GM19035 (cell line): ENCODE measurements around the gene C2CD3.
"Not testable (repeated sequence)": the region's sequence is repeated elsewhere in the genome, so short reads cannot be mapped to it uniquely, and the experiment has no call there.

ENCODE experiments used
- ATAC-seq: cut with Tn5 transposase; IDR thresholded peaks from one replicate; pipeline ENCODE4 v1.9.1; 2021; ENCODE audit not compliant: unreplicated experiment

The C2CD3 gene

DNA sequence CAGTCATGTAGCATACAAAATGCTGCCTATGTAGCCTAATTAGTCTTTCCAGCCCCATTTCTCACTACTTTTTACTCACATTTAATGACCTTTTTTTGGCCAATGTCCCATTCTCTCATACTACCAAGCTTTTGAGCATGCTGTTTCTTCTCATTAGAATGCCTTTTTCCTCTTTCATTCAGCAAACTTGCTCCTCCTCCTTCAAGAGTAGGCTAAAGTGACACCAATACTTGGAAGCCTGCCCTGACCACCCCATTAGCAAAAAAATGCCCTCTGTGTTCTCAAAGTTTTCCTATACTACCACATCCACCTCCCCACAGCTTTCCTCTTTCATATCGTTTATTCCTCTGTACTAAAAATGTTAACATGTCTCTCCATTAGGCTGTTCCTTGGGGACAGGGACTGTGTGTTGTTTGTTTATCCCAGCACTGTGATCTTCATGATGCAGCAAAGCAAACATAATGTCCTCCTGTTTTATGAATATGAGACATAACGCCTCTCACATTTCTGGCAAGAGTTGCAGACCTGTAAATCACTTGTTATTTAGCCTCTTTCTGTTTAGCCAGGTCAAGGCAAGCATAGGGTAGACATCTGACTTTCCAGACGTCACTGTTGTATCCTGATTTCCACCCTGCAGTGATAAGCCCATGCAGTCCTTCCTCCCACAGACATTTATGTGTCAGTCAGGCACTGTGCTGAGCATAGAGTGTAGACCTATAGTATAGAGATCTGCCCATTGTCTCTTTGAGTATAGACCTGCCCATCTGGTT is 99.9 kb downstream of the C2CD3 start:
- ATAC-seq: no peak

- ATAC-seq: no peak
Measured at GRCh38 chr11:74069146-74070046, 101.4 kb downstream of the C2CD3 start.

DNA sequence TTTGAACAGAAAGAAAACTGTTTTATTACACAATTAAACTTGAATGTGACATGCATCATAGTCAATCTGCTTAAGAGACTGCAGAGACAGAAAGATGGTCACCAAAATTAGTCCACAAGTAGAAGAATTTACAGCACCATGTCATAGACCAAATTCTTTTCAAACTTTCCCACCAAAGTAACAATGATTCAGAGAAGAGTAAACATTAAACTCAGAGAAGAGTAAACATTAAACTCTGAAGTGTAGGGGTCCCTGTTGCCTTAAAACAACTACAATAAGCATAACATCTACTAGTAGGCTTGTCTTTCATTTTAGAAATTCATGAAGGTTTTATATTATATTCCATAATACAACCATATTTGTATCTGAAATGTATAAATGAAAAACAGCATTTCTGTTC is 104.1 kb downstream of the C2CD3 start:
- ATAC-seq: not testable (repeated sequence)

GRCh38 chr11:74065534-74065933 is 105.3 kb downstream of the C2CD3 start:
- not testable (repeated sequence) for ATAC-seq

DNA sequence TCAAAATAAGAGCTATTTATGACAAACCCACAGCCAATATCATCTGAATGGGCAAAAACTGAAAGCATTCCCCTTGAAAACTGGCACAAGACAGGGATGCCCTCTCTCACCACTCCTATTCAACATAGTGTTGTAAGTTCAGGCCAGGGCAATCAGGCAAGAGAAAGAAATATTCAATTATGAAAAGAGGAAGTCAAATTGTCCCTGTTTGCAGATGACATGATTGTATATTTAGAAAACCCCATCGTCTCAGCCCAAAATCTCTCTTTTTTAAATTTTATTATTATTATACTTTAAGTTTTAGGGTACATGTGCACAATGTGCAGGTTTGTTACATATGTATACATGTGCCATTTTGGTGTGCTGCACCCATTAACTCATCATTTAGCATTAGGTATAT is 107.2 kb downstream of the C2CD3 start:
- not testable (repeated sequence) for ATAC-seq

DNA sequence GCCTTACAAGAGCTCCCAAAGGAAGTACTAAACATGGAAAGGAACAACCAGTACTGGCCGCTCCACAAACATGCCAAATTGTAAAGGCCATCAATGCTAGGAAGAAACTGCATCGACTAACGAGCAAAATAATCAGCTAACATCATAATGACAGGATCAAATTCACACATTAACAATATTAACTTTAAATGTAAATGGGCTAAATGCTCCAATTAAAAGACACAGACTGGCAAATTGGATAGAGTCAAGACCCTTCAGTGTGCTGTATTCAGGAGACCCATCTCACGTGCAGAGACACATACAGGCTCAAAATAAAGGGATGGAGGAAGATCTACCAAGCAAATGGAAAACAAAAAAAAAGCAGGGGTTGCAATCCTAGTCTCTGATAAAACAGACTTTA is 109.2 kb downstream of the C2CD3 start:
- ATAC-seq: not testable (repeated sequence)

GRCh38 chr11:74057249-74058151 is 113.3 kb downstream of the C2CD3 start:
- ATAC-seq: no peak

GRCh38 chr11:74055938-74056337 is 114.9 kb downstream of the C2CD3 start:
- no peak for ATAC-seq

GRCh38 chr11:74050465-74050864 is 120.3 kb downstream of the C2CD3 start:
- ATAC-seq: no peak

DNA sequence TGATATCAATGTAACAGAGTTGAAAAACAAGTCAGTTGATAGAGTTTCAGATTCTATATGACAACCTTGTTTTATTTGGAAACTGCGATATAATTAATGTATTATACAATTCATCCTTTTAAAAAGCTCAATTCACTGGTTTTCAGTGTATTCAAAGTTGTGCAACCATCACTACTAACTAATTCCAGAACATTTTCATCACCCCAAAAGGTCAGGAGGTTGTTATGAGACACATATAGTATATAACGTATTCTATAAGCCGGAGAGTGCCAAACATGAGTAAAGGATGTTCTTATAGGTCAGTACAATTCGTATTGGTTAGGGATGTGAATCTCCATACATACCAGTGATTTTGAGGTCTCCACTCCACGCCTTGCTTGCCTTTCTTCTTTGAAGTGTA is 121.8 kb downstream of the C2CD3 start:
- no peak for ATAC-seq

- ATAC-seq: no peak
Measured at GRCh38 chr11:74044538-74044937, 126.3 kb downstream of the C2CD3 start.

DNA sequence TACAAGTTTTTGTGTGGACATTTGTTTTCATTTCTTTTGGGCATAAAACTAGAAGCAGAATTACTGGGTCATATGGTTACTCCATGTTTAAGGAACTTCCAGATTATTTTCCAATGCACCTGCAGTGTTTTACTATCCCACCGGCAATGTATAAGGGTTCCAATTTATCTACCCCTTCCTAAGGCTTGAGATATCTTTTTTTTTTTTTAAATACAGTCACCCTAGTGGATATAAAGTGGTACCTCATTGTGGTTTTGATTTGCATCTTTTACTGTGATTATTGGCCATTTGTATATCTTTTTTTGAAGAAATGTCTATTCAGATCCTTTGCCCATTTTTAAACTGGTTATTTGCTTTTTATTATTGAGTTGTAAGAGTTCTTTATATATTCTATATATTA is 127.4 kb downstream of the C2CD3 start:
- ATAC-seq: no peak

GRCh38 chr11:74037309-74037708 is 133.5 kb downstream of the C2CD3 start:
- ATAC-seq: no peak

GRCh38 chr11:74035264-74035663 is 135.5 kb downstream of the C2CD3 start:
- ATAC-seq: no peak

DNA sequence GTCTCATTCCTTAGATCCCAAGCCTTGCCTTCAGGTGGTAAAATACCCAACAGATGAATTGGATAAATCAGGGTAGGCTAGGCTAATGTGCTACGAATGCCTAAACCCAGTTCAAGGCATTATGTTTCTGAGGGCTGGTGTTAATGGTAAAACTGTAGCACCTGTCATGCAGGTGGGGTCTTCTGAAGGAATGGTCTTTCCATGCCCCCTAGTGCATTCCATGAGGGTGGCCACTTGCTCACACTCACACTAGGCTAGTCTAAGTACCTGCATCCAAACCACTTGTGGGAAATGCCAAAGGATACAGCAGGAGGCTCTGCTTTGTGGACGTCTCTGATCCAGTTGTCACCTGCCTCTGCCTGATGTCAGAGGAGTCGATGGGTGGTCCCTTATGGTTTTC is 137.8 kb downstream of the C2CD3 start:
- no peak for ATAC-seq

DNA sequence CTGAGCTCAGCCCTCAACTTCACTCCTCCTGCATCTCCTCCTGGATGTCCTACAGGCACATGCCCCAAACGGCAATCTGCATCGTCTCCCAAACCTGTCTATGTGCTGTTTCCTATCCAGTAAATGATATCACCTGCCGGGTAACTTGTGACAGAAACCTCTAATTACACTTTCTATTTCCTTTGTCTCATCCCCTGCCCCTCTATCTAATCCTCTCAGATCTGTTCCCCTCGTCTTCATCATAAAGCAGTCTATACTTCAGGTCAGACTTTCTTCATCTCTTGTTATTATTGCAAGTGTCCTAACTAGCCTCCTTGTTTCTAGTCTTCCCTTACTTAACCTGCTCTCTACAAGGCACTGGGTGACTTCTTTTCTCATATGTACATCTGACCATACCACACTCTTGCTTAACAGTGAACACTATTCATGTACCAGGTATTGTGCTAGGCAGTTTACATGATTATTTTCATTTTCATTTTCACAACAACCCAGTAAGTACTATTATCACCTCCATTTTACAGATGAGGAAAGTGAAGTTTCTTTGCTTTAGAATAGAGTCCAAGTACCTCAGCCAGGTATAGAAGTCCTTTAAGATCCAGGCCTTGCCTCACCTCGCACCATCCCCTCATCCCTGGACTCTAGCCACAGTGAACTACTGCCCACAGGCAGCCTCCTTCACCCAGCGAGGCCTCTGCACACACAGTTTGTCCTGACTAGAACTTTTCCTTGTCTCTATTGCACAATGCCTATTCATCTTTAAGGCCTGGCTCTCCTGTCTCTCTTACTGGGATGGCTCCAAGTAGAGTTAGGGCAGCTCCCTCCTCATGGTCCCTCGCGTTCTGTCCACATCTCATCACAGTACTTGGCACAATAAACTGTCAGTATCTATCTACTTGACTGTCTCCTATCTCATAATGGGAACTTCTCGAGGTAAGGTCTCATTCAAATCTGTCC is 139.8 kb downstream of the C2CD3 start:
- no peak for ATAC-seq

DNA sequence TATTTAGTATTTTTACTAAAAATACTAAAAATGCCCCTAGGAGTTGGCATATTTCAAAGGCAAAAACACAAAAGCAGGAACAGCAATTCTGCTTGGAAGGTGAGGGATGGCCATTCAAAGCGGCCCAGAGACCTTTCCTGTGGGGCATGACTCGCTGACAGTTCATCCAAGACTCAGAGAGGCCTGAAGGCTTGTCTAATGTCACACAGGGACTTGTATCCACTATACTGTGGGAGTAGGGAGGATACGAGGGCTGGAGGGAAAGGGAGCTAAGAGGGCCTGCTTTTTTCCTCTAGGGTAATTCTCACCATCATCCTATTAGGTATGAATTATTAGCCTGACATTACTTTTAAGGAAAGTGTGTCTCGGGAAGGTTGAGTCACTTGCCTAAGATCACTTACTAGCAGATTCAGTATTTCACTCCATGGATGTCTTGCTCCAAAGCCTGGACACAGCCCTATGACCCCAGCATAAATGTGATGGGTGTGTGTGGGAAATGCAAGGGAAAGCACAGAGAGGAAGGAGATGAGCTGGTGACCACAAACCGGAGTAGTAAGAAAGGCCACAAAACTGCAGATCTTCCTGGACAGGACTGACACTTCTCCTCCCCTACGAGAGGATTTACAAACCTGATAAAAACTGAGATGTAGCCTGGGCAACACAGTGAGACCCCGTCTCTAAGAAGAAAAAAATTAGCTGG is 145.2 kb downstream of the C2CD3 start:
- no peak for ATAC-seq

DNA sequence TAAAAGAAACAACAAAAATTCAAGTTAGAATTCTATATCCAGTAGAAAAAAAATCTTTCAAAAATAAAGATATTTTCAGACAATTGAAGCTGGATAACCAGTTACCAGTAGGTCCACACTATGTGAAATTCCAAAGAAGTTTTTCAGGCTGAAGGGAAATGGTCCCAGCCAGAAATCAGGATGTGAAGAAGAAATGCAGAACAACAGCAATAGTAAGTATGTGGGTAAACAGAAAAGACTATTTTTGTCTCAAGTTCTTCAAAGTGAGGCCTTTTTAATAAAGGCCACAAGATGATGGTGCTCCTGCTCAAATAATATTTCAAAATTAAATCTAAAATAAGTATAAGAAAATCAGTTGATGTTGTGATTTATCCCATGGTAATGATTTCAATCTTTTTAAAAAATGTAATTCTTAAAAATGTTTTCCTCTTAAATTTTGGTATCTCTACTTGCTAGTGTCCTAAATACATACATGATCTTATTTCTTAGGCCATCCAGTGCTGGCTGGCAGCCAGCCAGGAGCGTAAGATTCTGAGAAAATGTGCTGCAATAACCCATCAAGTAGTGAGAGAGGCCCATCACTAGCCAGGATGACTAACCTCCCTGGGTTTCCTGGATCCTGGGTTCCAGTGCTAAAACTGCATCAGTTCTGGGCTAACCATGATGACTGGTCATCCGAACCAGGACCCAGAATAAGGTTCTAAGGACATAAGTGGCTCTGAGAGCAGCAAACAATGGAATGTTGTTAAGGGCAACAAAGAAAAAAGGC is 146.4 kb downstream of the C2CD3 start:
- no peak for ATAC-seq

DNA sequence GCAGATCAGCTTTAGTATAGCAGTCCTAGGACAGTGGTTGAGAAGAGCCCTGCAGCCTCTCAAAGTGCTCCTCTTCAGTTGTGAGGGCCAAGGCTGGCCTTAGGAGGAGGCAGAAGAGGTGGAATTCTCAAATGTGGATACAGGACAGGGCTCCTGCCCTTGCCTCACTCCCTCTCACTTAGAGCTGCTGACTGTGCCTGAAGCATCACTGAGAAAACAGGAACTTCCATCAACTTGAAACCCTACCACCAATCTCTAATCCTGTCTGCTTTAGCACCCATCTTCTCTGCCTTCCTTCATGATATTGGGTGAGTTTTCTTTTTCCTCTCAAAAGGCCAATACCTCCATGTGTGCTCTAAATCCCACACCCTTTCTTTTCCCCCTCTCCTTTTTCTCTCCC is 147.5 kb downstream of the C2CD3 start:
- ATAC-seq: no peak
